IPS-15b (cell line): Measurements from ENCODE around the gene MBD3L1.

Experiments used
- H3K27me3 ChIP-seq: one replicate; pipeline ENCODE4 v1.6.1; 2013; ENCODE audit warnings: low read length; ENCODE audit not compliant: control insufficient read depth, insufficient read depth
- H3K36me3 ChIP-seq: one replicate; pipeline ENCODE4 v1.6.1; 2013; ENCODE audit warnings: low read length; ENCODE audit not compliant: control insufficient read depth, insufficient read depth
- H3K4me1 ChIP-seq: one replicate; pipeline ENCODE4 v1.6.1; 2013; ENCODE audit warnings: mild to moderate bottlenecking, low read length; ENCODE audit not compliant: control insufficient read depth, insufficient read depth
- H3K4me3 ChIP-seq: one replicate; pipeline ENCODE4 v1.5.1; 2013; ENCODE audit warnings: low read depth, low read length
- H3K9ac ChIP-seq: one replicate; pipeline ENCODE4 v1.6.1; 2013; ENCODE audit warnings: low read depth, mild to moderate bottlenecking, low read length
- H3K9me3 ChIP-seq: one replicate; pipeline ENCODE4 v1.6.1; 2013; ENCODE audit warnings: mild to moderate bottlenecking, low read length; ENCODE audit not compliant: control insufficient read depth, insufficient read depth

Gene MBD3L1

DNA sequence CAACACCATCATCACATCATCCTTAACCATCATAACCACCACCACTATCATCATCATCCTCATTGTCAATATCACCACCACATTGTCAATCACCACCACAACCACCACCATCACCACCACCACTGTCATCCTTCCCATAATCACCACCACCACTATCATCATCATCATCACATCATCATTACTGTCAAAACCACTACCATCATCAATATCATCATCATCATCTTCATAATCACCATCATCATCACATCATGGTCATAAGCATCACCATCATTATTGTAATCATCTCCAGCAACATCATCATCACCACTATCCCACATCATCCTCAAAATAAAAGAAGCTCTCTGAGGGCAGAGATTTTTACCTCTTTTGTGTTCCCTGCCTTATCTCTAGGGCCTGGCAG lies 52.2 kb downstream of the MBD3L1 start:
- Histone ChIP-seq H3K4me3 (no peak overlapping the region), H3K36me3 (peaks cover 3% of the 10 kb centered on the region), H3K9ac (no peak overlapping the region), H3K4me1 (no peaks in the 10 kb centered on the region), H3K27me3 (no peaks in the 10 kb centered on the region), H3K9me3 (peaks cover 33% of the 10 kb centered on the region)

DNA sequence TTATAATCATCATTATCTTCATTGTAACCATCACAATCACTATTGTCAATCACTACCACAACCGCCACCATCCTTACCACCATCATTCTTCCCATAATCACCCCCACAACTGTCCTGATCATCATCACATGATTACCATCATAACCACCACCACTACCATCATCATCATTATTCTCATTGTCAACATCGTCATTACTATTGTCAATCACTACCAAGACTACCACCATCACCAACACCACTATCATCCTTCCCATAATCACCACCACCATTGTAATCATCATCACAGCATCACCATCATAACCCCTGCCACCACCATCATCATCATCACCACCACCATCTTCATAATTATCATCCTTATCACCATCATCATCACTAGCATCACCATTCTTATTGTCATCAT lies 55.2 kb downstream of the MBD3L1 start:
- Histone ChIP-seq H3K9me3 (peaks cover 38% of the 10 kb centered on the region), H3K27me3 (no peaks in the 10 kb centered on the region), H3K9ac (no peak overlapping the region), H3K36me3 (no peaks in the 10 kb centered on the region), H3K4me1 (no peaks in the 10 kb centered on the region), H3K4me3 (no peak overlapping the region)

DNA sequence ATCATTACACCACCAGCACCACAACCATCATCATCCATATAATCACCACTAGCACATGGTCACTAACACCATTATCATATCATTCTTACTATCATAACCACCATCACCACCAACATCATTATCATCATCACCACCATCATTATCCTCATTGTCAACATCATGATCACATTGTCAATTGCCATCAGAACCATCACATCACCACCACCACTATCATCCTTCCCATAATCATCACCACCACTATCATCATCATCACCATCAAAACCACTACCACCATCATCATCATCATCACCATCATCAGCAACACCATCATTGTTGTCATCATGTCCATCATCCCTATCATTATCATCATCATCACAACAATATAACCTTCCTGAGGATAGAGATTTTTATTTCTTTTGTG lies 58.1 kb downstream of the MBD3L1 start:
- Histone ChIP-seq H3K36me3 (no peaks in the 10 kb centered on the region), H3K9me3 (peaks cover 37% of the 10 kb centered on the region), H3K4me3 (no peak overlapping the region), H3K9ac (no peak overlapping the region), H3K27me3 (no peaks in the 10 kb centered on the region), H3K4me1 (no peaks in the 10 kb centered on the region)
